HG03469 (cell line): ENCODE measurements around the gene BRIX1.
"Not testable (repeated sequence)": the region's sequence is repeated elsewhere in the genome, so short reads cannot be mapped to it uniquely, and the experiment has no call there.

ENCODE experiments used
- ATAC-seq: cut with Tn5 transposase; IDR thresholded peaks from one replicate; pipeline ENCODE4 v1.9.1; 2021; ENCODE audit warnings: mild to moderate bottlenecking, moderate library complexity, moderate number of reproducible peaks; ENCODE audit not compliant: unreplicated experiment

The BRIX1 gene

GRCh38 chr5:34957857-34958690 is 42.6 kb downstream of the BRIX1 start:
- no peak for ATAC-seq

GRCh38 chr5:34959323-34959722 is 43.8 kb downstream of the BRIX1 start:
- peak; percentile 93 for ATAC-seq

GRCh38 chr5:34967540-34967939 is 52.0 kb downstream of the BRIX1 start:
- no peak for ATAC-seq

- no peak for ATAC-seq
Measured at GRCh38 chr5:34968258-34968657, 52.7 kb downstream of the BRIX1 start.

- ATAC-seq, result no peak
Measured at GRCh38 chr5:34970552-34970951, 55.0 kb downstream of the BRIX1 start.

GRCh38 chr5:34971655-34972054 is 56.1 kb downstream of the BRIX1 start:
- ATAC-seq, result not testable (repeated sequence)
